ENCODE results near the gene COL5A1.

The COL5A1 gene

DNA sequence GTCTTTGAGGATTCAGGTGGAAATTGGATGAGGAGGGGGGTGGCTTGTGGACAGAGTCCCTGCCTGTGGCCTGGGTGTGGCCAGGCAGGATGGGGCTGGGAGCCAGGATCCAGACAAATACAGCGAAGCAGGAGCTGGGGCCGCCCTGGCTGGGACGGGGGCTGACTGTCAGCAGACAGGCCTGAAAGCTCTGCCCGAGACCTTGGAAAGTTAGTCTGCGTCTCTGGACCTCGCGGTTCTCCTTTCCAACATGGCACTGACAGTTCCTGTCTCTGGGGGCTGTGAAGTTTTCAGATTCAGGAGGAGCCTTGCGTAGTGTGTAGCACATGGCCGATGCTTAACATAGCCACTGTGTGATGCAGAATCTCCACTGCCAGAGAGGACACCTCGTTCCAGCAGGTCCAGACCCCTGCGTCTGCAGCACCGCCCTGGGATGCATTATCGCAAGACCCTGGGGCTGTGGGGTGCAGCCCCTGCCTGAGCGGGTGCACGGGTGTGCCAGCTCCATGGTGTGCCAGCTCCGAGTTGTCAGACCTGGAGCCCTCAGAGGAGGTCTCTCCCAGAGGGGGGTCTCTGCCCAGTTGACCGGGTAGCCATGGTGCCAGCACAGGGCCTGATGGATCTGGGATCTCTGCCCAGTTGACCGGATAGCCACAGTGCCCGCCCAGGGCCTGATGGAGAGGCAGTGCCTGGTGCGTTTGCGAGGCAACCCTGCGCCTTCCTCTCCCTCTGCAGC lies 89.3 kb downstream of the COL5A1 start:
- FAIRE-seq = no peak

DNA sequence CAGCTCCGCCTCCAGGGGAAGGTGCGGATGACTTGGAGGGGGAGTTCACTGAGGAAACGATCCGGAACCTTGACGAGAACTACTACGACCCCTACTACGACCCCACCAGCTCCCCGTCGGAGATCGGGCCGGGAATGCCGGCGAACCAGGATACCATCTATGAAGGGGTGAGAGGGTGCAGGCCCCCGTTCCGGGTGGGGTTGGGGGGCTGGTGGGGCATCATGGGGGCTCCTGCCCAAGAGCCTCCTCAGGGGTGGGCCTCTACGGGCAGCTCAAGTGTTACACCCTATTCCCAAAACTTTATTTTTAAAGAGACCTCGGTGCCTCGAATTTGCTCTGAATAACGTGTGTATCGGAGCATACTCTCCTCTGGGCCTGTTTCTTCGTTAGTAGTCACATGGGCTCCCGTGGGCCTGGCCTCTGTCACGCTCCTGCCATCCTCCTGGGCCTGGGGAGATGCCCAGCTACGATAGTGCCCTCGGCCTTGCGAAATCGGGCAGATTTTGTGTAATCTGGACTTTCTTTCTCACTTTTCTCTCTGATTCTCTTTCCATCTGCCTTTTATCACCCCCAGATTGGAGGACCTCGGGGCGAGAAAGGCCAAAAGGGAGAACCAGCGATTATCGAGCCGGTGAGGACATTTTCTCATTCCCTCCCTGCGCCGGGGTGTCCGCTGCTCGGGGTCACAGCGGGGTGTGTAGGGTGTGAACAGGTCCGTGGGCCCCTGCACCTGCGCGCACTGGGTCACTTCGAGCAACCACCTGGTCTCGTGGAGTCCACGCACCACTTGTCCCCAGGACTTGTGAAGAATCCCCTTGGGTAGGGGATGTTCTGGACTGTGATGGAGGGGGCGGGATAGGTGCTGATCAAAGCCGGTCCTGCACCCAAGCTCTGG lies 90.1 kb downstream of the COL5A1 start:
- no peak for FAIRE-seq

DNA sequence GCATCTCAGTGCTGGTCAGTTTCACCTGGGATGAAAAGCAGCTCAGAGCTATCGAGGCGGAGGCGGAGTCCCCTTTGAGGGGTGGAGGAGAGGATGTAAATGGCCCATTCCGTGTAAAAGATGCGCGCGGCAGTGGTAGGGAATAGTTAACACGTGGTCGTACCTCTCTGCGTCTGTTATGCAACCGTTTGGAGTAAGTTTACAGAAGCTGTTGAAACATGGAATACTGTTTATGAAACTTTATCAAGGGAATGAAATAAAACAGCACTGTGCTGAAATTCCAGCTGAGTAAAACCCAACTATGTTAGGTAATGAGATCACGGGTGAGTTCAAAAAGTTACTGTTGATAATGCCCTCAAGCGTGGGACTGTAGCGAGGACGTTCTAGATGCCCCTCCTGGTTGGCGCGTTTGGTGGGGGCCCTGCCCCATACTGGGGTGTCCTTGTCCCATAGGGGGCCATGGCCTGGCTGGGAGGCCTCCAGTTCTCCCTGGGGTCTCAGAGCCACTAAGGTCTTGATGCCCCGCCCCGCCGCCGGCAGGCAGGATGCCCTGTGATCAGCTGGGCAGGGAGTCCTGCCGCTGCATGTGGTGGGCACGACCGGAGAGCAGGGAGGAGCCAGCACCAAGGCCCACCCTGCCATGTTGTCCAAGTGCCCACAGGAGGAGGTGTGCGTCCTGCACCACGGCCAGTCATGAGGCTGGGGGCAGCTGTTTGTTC lies 90.9 kb downstream of the COL5A1 start:
- FAIRE-seq = no peak

DNA sequence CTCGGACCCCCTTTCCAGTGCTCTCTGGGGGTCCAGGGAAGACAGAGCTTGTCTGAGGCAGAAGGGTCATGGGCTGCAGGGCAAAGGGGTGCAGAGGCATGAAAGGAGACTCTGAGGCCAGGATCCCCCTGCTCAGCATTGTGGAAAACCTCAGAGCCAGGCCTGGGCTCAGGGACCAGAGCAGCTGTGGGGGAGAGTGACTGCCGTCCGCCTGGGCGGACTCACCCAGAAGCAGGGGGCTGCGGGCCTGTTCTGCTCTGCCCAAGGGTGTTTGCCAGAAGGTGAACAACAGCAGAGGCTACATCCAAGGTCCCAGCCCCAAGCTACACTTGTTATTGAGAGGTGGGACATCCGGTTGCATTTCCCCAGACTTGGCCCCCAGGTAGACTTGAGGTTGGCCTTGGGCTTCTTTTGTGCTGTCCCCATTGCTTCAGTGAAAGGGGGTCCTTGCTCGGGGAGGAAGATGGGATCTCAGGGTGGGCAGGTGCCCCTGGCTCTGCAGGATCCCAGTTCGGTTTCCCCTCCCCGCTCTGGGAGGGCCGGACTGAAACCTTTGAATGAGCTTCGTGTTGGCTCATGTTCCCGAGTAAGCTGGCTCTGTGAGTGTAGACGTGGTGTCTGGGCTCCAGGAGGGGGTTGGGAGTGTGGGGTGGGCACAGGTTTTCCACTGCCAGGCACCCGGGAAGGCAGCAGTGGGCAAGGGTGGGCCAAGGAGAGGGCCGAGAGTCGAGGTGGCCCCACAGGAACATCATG lies 92.1 kb downstream of the COL5A1 start:
- no peak for FAIRE-seq

DNA sequence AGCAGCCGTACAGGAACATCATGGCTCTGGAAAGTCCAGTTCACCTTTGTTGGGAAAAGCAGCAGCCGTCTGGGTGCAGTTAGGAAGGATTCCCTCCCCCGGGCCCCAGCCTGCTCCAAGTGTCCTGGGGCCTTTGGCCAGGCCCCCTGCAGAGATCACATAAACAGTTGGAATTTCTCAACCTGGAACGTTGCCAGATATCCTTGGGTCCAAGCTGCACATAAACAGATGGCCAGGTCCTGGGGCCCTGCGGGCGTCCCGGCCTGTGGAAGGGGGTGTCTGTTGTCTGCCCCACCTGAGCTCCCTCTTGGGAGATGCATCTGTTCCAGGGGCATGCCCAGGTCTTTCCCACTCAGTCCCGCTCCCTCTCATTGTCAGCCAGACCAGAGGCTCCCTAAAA lies 92.7 kb downstream of the COL5A1 start:
- no peak for FAIRE-seq

DNA sequence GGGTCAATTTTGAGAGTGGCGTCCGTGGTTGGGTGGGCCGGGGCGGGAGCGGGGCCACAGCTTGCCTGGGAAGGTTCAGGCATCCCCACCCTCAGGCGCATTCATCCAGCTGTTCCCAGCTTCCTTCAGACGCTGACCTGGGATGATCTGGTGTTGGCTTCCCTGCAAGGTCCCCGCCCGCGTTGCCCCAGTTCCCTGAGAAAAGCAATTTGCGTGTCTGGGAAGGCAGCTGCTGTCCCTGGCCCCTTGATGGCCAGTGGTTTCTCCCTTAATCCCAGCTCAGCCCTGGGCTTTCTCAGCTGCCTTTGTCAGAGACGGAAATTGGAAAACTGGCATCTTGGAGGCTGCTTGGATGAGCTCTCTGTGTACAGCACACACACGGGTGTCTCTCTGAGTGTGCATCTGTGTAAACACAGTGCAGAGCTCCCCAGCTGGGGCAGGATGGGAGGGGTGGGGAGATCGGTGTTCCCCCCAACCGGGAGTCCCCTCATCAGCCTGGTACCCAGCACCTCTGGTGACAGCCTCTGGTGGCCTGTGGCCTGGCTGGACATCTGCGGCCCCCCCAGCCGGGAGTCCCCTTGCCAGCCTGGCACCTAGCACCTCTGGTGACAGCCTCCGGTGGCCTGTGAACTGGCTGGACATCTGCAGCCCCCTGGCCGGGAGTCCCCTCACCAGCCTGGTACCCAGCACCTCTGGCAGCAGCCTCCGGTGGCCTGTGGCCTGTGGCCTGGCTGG lies 94.0 kb downstream of the COL5A1 start:
- no peak for FAIRE-seq

DNA sequence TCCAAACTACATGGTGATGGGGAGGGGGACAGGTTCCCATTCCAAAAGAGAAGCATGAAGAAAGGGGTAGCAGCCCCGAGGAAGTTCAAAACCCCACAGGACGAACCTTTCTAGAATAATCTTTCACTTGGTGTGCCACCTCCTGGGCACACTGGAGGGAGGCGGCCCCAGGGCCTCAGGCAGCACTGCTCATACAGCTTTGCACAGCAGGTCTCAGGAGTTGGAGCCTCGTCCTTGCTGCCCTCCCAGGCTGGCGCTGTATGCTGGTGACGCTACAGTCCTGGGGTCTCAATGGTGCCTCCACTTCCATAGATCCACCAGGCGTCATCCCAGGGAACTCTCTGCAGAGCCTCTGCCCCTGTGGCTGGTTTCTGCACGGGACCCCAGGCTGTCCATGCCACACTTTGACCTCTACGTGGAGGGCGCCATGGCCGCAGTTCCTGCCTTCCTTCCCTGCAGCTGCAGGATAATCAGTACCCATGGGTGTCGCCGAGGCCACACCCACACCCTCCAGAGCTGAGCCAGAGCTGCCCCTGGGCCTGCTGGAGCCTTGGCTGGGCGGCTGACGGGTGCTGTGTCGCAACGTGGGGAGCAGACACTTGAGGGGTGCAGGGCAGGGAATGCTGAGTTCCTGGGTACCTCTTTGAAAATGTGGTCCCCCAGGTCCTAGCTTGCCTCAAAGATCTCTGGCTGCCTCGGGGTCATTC lies 95.3 kb downstream of the COL5A1 start:
- no peak for FAIRE-seq

DNA sequence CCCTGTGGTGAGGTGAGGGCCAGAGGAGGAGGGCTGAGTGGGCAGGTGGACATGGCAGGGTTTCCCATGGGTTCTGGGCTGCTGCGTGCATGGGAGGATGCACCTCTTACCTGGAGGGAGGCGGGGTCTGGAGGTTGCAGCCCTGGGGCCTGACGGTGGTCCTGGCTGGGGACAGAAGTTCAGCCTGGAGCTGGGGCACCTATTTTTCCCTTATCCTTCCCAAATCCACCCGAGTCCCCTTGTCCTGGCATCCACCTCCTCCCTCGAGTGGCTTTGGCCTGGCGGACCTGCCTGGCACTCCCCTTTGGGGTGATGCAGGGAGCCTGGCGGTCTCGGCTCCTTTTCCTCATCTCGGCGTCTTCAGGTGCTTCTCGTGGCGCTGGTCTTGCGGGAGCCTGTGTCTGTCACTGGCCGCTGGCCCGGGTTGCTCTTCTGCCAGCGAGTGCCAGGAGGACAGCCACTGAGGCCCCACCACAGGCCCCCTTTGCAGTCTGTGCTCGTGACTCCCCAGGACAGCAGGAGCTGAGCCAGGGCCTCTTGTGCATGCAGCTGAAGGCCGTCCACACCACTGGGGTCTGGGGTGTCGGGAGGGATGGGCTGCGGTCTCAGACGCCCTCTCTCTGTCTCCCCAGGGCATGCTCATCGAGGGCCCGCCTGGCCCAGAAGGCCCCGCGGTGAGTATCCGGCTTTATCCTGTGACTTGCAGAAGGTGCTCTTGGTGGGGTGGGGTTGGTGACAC lies 96.4 kb downstream of the COL5A1 start:
- no peak for FAIRE-seq

DNA sequence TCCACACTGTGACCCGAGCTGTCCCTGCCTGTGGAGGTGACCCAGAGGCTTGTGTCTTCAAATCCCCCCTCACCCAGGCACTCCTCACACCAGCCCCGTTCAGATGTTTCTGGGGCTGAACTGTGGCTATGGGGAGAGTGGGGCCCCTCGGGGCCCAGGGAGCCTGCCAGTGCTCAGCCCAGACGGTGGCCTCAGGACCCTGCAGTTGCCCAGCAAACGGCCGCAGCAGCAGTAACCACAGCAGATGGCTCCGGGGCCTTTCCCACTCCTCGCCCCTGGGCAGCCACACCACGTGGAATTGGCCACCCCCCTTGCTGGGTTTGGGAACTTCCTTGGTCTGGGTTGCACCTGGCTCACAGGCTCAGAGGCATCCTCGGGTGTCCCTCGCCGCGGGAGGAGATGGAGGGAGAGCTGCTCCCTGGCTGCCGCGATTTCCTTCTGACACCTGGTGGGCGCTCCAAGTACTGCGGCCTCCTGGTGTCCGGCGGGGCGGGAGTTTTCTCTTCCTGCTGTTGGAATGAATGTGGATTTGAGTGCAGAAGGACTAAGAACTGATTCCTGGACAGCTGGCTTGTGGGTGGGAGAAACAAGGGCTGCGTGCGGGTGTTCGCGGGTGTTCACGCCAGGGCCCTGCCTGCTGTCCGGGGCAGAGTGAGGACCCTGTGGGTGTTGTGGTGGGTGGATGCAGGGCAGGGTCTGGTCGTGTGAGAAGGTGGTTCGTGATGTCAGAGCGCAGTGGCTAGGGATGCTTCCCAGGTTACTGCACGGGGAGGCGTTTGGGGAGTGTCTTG lies 97.5 kb downstream of the COL5A1 start:
- no peak for FAIRE-seq

DNA sequence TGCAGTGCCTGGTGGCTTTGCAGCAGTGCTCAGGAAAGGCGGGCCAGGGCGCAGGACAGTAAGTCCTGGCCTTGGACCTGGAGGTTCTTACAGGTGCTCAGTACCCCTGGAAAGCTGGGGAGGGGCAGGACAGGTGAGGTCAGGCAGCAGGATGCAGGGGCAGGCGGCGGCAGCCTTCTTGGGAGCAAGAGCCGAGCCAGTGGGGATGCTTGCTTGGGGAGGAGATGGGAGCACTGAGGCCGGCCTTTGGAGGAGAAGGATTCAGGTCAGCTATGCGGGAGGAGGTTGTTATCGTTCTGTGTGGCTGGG lies 98.0 kb downstream of the COL5A1 start:
- no peak for FAIRE-seq

DNA sequence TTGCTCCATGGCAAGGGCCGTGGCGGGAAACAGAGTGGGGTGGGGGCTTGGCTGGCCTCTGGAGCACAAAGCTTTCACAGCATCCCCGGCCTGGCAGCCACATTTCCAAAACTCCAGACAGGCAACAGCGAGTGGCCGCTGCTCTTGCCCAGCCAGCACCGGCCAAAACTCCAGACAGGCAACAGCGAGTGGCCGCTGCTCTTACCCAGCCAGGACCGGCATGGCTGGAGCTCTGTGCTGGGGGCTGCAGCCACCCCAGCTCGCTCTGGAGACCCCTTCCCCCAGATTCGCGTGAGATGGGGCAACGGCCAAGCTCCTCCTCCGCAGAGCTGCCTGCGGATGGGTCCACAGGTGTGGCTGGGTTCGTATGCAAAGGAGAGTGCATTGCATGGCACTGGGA lies 98.5 kb downstream of the COL5A1 start:
- FAIRE-seq = no peak

DNA sequence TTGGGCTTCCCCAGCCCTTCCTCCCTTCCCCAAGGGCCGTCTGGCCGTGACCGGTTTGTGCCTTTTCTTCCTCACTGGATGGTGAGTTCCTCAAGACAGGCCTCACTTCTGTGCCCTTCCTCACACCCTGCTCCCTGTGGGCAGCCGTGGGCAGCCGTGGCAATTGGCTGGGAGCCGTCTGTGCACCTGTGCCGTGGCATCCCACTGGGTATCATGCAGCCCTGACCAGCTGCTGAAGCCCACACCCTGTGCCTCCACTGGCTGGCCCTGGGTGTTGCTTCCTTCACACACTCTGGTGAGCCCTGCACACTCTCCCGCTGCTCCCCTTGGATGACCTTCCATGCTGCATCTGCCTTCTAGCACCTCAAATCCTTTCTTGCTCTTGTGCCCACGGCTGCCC lies 100.2 kb downstream of the COL5A1 start:
- no peak for FAIRE-seq

DNA sequence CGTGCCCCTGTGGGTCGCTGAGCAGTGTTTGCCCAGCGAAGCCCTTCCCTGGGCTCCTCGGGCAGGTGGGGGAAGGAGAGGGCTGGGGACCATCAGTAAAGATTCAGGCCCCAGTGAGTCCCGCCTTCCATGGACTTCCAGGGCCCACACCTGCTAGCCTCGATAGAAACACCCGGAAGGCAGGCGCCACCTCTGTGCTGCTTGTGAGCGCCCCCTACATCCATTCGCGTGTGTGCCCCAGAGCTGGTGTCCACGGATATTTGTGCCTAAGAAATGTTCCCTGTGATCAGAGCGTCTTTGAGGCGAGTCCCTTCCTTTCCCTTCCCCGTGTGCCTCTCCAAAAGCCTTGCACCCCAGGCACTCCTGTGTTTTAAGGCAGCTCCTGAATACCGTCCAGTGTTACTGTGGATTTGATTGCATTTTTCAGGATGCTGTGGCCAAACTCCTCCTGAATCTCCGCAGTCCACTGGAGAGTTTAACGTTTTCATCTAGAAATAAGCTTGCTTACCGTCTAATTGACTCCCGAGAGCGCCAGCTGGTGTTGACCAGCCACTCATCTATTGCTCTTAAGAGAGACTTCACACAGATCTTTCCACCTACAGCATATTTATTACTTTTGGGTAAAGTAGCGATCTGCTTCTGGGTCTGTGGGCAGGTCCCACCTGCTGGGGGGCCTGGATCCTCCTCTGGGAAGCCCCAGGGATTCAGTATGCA lies 101.4 kb downstream of the COL5A1 start:
- FAIRE-seq = no peak

DNA sequence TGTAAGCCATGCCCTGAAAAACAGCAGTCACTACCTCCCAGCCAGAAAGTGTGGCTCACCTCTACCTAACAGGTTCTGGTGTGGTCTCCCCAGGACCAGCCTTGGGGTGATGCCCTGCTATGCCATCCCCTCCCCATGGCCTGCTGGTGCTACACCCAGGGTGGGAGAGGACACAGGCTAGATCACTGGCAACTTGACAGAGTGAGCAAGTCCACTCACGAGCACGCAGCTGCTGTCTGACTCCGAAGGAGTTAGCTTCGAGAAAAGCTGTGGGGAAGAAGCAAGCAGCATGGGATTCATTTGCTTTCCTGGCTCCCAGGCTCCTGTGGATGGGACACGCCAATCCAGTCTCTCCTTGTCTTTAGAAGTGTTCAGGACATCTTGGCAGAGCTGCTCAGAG lies 102.2 kb downstream of the COL5A1 start:
- FAIRE-seq = no peak

DNA sequence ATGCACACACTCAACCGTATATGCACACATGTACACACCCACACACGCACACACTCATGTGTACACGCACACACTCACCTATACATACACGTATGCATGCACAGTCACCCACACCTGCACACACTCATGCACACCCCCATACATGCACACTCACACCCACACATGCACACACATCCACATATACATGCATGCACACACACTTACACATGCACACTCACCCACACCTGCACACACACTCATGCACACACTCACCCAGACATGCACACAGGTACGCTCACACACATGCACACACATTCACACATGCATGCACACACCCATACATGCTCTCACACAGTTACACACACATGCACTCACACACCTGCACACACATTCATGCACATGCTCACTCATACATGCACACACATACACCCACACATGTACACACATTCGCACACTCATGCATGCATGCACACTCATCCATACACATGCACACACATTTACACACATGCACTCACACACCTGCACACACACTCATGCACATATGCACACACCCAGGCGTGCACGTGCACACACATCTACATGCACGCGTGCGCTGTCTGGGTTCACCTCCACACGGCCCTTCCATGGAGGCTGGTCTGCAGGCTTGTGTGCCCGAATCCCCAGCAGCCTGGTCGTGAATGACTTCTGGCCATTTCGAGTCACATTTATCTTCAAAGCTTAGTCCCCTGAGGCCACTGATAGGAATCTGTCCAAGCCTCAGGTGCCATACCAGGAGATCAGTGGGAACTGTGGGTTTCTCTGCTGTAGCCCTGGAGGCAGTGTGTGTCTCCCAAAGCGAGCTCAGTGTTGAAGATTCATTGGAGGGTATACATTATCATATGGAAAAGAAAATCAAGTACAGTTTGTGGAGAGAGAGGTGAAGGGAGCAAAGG lies 103.0 kb downstream of the COL5A1 start:
- FAIRE-seq = no peak

DNA sequence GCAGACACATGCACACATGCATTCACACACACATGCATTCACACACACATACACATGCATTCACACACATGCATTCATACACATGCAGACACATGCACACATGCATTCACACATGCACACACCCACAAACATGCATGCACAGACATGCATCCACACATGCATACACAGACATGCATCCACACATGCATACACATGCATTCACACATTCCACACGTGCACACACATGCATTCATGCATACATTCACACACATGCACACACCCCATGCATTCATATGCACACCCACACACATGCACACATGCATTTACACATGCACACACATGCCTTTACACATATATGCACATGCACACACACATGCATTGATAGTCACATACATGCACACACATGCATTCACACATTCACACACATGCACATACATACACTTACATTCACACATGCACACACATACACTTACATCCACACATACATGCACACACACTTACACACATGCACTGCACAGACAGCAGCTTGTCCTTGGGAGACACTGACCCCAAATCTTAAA lies 106.4 kb downstream of the COL5A1 start:
- no peak for FAIRE-seq

DNA sequence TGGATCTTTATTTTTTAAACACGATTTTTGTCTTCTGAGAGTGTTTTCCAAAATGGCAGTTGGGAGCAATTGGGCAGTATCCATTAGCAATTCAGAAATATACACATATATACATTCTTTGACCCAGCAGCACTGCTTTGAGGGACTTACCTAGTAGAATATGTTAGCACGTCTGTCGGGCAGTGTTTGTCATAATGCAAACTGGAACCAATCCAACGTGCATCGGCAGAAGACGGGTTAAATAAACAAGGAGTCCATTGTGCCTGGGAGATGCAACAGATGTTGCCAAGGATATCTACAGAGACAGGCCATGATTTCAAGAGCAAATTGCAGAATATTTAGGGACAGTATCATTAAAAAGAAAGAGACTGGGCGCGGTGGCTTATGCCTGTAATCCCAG lies 107.0 kb downstream of the COL5A1 start:
- no peak for FAIRE-seq

All from colon (tissue), 2 donors.